B cell (primary cell): ENCODE data around the gene NUDT4. TPM values are rescaled to one million over a fixed set of nuclear protein-coding genes. Genes with fewer than 3 reads are reported as not detected.

Experiments used
- ATAC-seq: fragments of 200-7000 bp; cut with Tn5 transposase; one replicate; pipeline ENCODE4 v1.10.0; 2021; ENCODE audit warnings: low read depth, mild to moderate bottlenecking, moderate number of reproducible peaks, moderate library complexity
- CTCF ChIA-PET: fragments of 350-600 bp; sonication (Branson Sonifier 250); formaldehyde crosslinking; loops from one replicate; lab custom pipeline; 2021; ENCODE audit warnings: antibody characterized with exemption, inconsistent platforms; lab: Charles Lee
- POLR2A ChIA-PET: fragments of 350-600 bp; sonication (Branson Sonifier 250); formaldehyde crosslinking; loops from one replicate; lab custom pipeline; 2021; ENCODE audit warnings: antibody characterized with exemption; lab: Charles Lee
- DNase-seq: peaks from one replicate; pipeline ENCODE4 v3.0.0; 2013
- H2AFZ ChIP-seq: 2 replicates; pipeline ENCODE4 v1.6.1; 2012; ENCODE audit warnings: mild to moderate bottlenecking, low read depth, low read length; ENCODE audit not compliant: insufficient read depth, poor library complexity, severe bottlenecking
- H3K27ac ChIP-seq, 2 donors: 1 replicate in 1 of 2; 2 replicates in 1 of 2; pipeline ENCODE4 v1.5.1; 2012 to 2013; ENCODE audit warnings: low read length in 2 of 2, mild to moderate bottlenecking in 2 of 2, moderate library complexity in 1 of 2
- H3K27me3 ChIP-seq, 4 experiments: fragments of 200-600 bp in 1 of 4; sonication (generic) in 1 of 4; replicated peaks in 1 of 4; 1 replicate in 2 of 4; 2 replicates in 2 of 4; pipeline versions ENCODE4 v1.6.1 to v1.7.0; 2013 to 2016; ENCODE audit warnings: low read length in 3 of 4, mild to moderate bottlenecking in 2 of 4, mixed read lengths in 1 of 4, moderate library complexity in 1 of 4; ENCODE audit not compliant: insufficient read depth in 4 of 4, control insufficient read depth in 3 of 4; ENCODE audit errors: control extremely low read depth in 1 of 4
- H3K36me3 ChIP-seq, 2 experiments: replicated peaks in 1 of 2; 1 replicate in 1 of 2; 2 replicates in 1 of 2; pipeline versions ENCODE4 v1.6.1 to v1.7.1; 2013; ENCODE audit warnings: low read length in 1 of 2; ENCODE audit not compliant: insufficient read depth in 2 of 2, control insufficient read depth in 1 of 2; ENCODE audit errors: control extremely low read depth in 1 of 2, extremely low read depth in 1 of 2
- H3K4me1 ChIP-seq, 2 donors: fragments of 200-600 bp in 1 of 2; sonication (generic) in 1 of 2; 1 replicate in 1 of 2; 2 replicates in 1 of 2; pipeline versions ENCODE4 v1.5.1 to v1.6.1; 2013 to 2017; ENCODE audit warnings: low read length in 2 of 2; ENCODE audit not compliant: control insufficient read depth in 2 of 2, insufficient read depth in 2 of 2
- H3K4me2 ChIP-seq: replicated peaks from 2 replicates; pipeline ENCODE3; 2012; ENCODE audit warnings: mild to moderate bottlenecking, low read depth, low read length; ENCODE audit not compliant: poor library complexity, severe bottlenecking
- H3K4me3 ChIP-seq, 5 experiments: fragments of 200-600 bp in 1 of 5; sonication (generic) in 1 of 5; 1 replicate in 3 of 5; 2 replicates in 2 of 5; pipeline versions ENCODE4 v1.5.1 to v1.7.0; 2011 to 2016; ENCODE audit warnings: low read length in 4 of 5, mild to moderate bottlenecking in 4 of 5, low read depth in 2 of 5, control low read depth in 1 of 5, moderate library complexity in 1 of 5; ENCODE audit not compliant: insufficient read depth in 1 of 5; ENCODE audit errors: control extremely low read depth in 1 of 5, extremely low read depth in 1 of 5
- H3K79me2 ChIP-seq: fragments of 200-600 bp; sonication (generic); one replicate; pipeline ENCODE4 v1.6.0; 2016; ENCODE audit warnings: low read length; ENCODE audit not compliant: control insufficient read depth, insufficient read depth
- H3K9ac ChIP-seq: fragments of 200-600 bp; sonication (generic); 2 replicates; pipeline ENCODE4 v1.6.1; 2017; ENCODE audit warnings: mild to moderate bottlenecking, low read length, moderate library complexity
- H3K9me3 ChIP-seq, 3 donors: one replicate each; pipeline versions ENCODE4 v1.6.1 to v1.7.1; 2013; ENCODE audit warnings: low read length in 2 of 3; ENCODE audit not compliant: control insufficient read depth in 2 of 3, insufficient read depth in 1 of 3; ENCODE audit errors: control extremely low read depth in 1 of 3
- H4K20me1 ChIP-seq: 2 replicates; pipeline ENCODE4 v1.6.0; 2012; ENCODE audit warnings: mild to moderate bottlenecking, low read length; ENCODE audit not compliant: insufficient read depth, control insufficient read depth, poor library complexity, severe bottlenecking
- H3K27ac Mint-ChIP-seq: one replicate; pipeline ENCODE4 v1.8.0; 2021; ENCODE audit warnings: mixed read lengths
- H3K27me3 Mint-ChIP-seq: one replicate; pipeline ENCODE4 v1.8.0; 2021; ENCODE audit warnings: mixed read lengths
- H3K4me1 Mint-ChIP-seq: one replicate; pipeline ENCODE4 v1.8.0; 2021; ENCODE audit warnings: mixed read lengths
- H3K4me3 Mint-ChIP-seq: one replicate; pipeline ENCODE4 v1.8.0; 2021; ENCODE audit warnings: mixed read lengths
- H3K9me3 Mint-ChIP-seq: one replicate; pipeline ENCODE4 v1.8.0; 2022; ENCODE audit warnings: mixed read lengths; ENCODE audit not compliant: insufficient read depth
- EZH2 ChIP-seq: IDR thresholded peaks from 2 replicates; pipeline ENCODE4 v1.6.1; 2012; ENCODE audit warnings: borderline replicate concordance, low read depth, mild to moderate bottlenecking, moderate library complexity, low read length; ENCODE audit not compliant: insufficient read depth, poor library complexity, severe bottlenecking
- WGBS: methylation state at CpG from one replicate; pipeline ENCODE4 v1.1.5; 2013; ENCODE audit warnings: missing lambda C conversion rate; ENCODE audit not compliant: insufficient coverage; 5-methylcytosine and 5-hydroxymethylcytosine counted together
- intact Hi-C: fragments of 100-400 bp; cut with micrococcal nuclease; formaldehyde crosslinking; loops from one replicate; pipeline ENCODE4 v1.10.0; 2022
- polyA plus RNA-seq: library from polyadenylated mRNA; depleted of rRNA; stranded (reverse); fragments of >200 nt; gene quantifications from 2 replicates; pipeline ENCODE4 v1.2.3, GENCODE V29; 2012
- total RNA-seq, 2 donors: library from RNA; stranded (reverse); fragments of 120-200 nt in 1 of 2; gene quantifications; 1 replicate in 1 of 2; 2 replicates in 1 of 2; pipeline versions ENCODE4 v1.2.3 to v1.2.4, GENCODE V29; 2013 to 2022
- TF ChIP-seq, protein P1 (sequence below): fragments of 200-600 bp; IDR thresholded peaks from one replicate; pipeline ENCODE4 v1.8.0; 2022; ENCODE audit warnings: antibody characterized with exemption, mild to moderate bottlenecking

The NUDT4 gene
- total and polyA plus RNA-seq, 2 donors (not counting 1 experiment from before 2014, with no cell fraction given), result 18.3 to 56.8 TPM

DNA sequence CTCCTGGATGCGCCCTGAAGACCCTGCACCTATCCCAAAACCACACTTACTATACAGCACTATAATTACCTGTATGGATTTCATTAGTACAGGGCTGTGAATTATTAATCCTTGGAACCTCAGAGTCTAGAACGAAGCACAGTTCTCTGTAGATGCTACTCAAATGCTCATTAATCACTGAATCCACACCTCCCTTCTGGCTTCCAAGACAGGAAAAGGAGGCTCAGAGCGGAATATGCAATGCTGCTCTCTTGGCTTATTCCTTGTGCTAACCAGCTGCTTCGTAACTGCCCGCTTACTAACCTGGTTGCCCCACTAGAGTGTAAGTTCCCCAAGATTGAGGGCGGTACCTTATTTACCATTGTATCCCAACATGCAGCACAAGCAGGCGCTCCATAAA lies 39.1 kb upstream of the NUDT4 start:
- Histone ChIP-seq H3K4me3 (no peak overlapping the region), H3K9me3 (no peaks in the 10 kb centered on the region), H3K36me3 (no peaks in the 10 kb centered on the region), H2AFZ (no peak overlapping the region), H3K9ac (no peak overlapping the region), H3K4me2 (no peak overlapping the region), H4K20me1 (no peaks in the 10 kb centered on the region), H3K27ac (no peak overlapping the region), H3K27me3 (no peaks in the 10 kb centered on the region), H3K79me2 (no peaks in the 10 kb centered on the region), H3K4me1 (no peaks in the 10 kb centered on the region)
- no peak for TF ChIP-seq EZH2
- TF ChIP-seq, protein P1, sequence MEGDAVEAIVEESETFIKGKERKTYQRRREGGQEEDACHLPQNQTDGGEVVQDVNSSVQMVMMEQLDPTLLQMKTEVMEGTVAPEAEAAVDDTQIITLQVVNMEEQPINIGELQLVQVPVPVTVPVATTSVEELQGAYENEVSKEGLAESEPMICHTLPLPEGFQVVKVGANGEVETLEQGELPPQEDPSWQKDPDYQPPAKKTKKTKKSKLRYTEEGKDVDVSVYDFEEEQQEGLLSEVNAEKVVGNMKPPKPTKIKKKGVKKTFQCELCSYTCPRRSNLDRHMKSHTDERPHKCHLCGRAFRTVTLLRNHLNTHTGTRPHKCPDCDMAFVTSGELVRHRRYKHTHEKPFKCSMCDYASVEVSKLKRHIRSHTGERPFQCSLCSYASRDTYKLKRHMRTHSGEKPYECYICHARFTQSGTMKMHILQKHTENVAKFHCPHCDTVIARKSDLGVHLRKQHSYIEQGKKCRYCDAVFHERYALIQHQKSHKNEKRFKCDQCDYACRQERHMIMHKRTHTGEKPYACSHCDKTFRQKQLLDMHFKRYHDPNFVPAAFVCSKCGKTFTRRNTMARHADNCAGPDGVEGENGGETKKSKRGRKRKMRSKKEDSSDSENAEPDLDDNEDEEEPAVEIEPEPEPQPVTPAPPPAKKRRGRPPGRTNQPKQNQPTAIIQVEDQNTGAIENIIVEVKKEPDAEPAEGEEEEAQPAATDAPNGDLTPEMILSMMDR, result no peak
- Mint-ChIP-seq H3K27ac (no peak overlapping the region), H3K27me3 (peaks cover 8% of the 10 kb centered on the region), H3K4me3 (no peak overlapping the region), H3K4me1 (no peaks in the 10 kb centered on the region), H3K9me3 (no peaks in the 10 kb centered on the region)
- CTCF ChIA-PET, result no interaction called here
- ATAC-seq (no peak), DNase-seq (no peak)
- WGBS, result 96% methylated on average over 4 of the region's 7 CpGs
- POLR2A ChIA-PET, result no interaction called here
- intact Hi-C loops, result no loop called here

DNA sequence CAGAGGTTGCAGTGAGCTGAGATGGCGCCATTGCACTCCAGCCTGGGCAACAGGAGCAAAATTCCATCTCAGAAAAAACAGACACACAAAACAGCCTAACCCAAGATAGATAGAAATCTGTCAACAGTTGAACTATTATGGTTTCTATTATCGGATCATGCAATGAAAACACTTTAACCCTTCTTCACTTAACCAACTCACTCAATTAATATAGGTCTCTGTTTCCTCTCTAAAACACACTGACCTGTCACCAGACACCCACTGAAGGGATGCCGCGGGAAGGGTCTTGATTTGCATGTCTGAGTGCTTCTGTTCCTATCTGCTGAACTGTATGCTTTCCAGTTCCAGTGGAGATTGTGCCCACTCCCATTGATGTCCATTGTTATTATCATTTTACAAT lies 38.0 kb upstream of the NUDT4 start:
- intact Hi-C loops, result no loop called here
- no peak overlapping the region for H3K9ac ChIP-seq
- no peaks in the 10 kb centered on the region for H3K36me3 ChIP-seq
- CTCF ChIA-PET, result no interaction called here
- 86% methylated on average over 2 of the region's 4 CpGs for WGBS
- TF ChIP-seq, protein P1, result no peak
- TF ChIP-seq EZH2, result no peak
- ATAC-seq (no peak), DNase-seq (no peak)
- no peak overlapping the region for H3K27ac Mint-ChIP-seq
- H3K27me3 ChIP-seq, result no peaks in the 10 kb centered on the region
- H3K9me3 ChIP-seq, result no peaks in the 10 kb centered on the region
- no peaks in the 10 kb centered on the region for H4K20me1 ChIP-seq
- peaks cover 8% of the 10 kb centered on the region for H3K27me3 Mint-ChIP-seq
- POLR2A ChIA-PET, result no interaction called here
- no peak overlapping the region for H3K27ac ChIP-seq
- no peaks in the 10 kb centered on the region for H3K4me1 ChIP-seq
- H3K4me2 ChIP-seq, result no peak overlapping the region
- no peak overlapping the region for H3K4me3 Mint-ChIP-seq
- no peaks in the 10 kb centered on the region for H3K4me1 Mint-ChIP-seq
- no peaks in the 10 kb centered on the region for H3K9me3 Mint-ChIP-seq
- no peak overlapping the region for H3K4me3 ChIP-seq
- H3K79me2 ChIP-seq, result no peaks in the 10 kb centered on the region
- H2AFZ ChIP-seq, result no peak overlapping the region
